GM19463 (cell line): ENCODE measurements around the gene CRHR2.

ENCODE experiments used
- ATAC-seq: cut with Tn5 transposase; IDR thresholded peaks from one replicate; pipeline ENCODE4 v1.9.1; 2021; ENCODE audit warnings: mild to moderate bottlenecking, moderate library complexity; ENCODE audit not compliant: unreplicated experiment

The CRHR2 gene

DNA sequence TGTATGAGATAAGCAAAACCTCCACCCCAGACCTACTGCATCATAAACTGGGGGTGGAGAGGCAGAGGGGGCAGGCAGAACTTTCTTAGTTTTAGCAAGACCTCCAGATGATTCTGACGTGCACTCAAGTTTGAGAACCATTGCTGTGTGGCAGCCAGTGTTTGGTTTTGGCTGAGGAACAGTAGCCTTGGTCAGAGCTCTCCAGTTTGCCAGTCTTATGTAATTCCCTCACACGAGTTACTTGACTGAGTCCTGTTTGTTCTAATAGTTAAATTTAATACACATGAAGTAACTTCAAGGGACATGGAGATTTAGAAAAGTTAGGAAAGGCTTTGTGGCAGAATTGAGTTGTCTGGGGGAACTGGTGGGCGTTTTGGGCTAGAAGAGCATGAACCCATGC lies 49.0 kb downstream of the CRHR2 start:
- no peak for ATAC-seq

DNA sequence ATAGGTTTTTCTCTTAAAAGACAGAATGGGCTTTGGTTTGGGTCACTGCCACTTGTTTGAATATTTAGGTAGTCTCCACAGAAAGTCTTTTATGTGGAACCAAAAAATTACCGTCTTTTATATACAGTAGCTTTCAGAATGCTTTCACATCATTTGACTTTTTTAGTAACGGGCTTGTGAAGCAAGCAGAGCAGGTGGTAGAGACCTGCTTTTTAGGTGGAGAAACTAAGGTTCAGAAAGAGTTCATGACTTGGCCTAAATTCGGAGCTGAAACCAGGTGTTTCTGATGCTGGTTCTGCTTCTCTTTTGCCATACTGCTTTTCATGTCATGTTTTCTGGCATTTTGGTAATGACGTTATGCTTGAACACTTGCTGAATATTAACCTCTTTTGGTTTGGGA lies 51.3 kb downstream of the CRHR2 start:
- peak; percentile 69 for ATAC-seq

DNA sequence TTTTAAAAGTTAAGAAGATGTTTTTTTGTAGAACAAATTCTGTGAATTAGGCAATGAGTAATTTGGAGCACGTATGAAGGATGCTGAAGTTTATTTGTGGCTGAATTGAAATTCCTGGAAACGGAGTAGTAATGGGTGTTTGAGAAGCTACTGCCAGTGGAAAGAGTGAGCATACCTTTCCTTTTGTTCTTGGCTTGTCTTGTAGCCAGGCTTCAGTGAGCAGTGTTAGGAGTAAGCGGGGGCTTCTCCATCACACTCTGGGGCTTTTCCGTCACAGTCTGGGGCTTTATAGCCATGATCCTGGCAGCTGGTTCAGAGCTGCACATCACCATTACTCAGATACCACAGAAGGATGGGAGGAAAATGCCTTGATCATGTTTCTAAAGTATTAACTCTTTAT lies 55.2 kb downstream of the CRHR2 start:
- no peak for ATAC-seq

DNA sequence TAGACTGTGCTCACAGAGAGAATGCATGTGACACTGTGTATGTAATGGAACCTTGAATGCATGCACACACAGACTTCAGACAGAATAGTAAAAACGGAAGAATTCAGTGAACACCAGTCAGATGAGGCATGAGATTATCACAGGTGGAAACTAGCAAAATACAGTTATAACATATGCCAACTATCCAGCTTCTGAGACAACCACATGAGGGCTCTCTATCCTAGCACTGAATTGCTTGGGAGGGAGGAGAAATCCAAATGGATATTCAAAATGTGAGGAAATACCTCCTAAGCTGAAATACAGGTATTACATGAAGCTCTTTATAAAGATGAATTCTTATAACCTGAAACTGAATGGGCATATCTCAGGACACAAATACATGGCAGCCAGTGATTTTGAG lies 57.0 kb downstream of the CRHR2 start:
- ATAC-seq: no peak

DNA sequence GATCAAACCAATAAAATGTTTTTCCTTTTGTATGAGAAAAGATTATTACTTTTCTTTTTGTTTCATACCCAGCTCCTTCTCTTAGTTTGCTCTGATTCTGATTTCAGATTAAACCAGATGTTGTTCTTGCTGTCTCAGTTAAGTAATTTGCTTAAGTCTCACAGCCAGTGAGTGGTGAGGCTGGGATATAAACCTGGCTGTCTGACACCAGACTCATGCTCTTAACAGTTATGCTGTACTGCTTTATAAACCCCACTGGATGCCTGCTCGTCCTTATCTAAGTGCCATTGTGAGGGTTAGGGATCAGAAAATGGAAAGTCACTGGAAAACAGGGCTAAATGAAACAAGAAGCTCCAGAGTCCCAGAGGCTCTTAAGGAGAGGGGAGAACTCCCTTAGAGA lies 63.3 kb downstream of the CRHR2 start:
- ATAC-seq: no peak

DNA sequence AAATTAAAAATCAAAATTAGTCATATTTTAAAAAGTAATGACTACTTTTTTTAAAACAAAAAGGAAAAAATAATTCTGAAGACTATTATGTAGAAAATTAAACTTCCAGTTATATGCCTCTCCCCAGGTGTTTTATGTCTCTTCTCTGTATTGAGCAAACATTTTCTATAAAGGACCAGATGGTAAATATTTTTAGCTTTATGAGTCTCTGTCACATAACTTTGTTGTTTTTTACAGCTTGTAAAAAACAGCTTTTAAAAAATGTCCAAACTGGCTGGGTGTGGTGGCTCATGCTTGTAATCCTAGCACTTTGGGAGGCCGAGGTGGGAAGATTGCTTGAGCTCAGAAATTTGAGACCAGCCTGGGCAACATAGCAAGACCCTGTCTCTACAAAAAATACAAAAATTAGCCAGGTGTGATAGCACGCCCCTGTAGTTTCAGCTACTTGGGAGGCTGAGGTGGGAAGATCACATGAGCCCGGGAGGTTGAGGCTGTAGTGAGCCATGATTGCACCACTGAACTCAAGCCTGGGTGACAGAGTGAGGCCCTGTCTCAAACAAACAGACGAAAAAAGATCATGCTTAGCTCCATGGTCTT lies 64.1 kb downstream of the CRHR2 start:
- no peak for ATAC-seq

DNA sequence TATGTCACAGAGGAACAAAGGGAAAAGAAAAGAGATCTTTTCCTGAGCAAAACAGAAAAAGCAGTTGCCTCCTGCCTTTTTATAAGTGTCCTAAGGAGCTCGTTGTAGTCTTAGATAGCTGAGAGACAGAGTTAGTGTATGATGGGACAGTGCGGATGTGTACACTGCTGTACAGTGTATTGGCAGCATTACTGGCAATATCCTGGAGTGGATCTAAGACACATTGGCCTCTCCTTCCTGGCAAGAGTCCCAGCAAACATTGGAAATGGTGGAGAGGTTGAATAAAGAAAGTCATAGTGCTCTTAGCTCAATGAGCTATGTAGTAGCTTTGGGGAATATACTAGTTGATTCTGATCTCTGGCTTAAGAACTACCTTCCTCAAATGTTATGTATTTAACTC lies 64.9 kb downstream of the CRHR2 start:
- no peak for ATAC-seq

DNA sequence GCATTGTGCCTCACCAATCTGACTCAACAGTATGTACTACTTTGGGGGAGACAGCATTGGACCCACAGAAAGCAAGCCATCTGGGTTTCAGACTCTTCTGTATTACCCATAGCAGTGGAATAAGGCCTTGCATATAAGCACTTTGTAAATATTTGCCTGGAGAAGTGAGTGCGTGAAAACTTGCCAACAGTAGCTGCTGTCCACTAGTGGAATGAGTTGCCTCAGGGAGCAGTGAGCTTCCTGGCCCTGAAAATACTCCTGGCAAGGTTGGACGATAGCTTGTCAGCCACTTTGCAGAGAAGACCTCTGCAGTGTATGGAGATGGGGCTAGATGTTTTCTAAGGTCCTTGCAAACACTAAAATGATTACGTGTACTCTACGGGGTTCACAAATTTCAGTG lies 65.9 kb downstream of the CRHR2 start:
- no peak for ATAC-seq

DNA sequence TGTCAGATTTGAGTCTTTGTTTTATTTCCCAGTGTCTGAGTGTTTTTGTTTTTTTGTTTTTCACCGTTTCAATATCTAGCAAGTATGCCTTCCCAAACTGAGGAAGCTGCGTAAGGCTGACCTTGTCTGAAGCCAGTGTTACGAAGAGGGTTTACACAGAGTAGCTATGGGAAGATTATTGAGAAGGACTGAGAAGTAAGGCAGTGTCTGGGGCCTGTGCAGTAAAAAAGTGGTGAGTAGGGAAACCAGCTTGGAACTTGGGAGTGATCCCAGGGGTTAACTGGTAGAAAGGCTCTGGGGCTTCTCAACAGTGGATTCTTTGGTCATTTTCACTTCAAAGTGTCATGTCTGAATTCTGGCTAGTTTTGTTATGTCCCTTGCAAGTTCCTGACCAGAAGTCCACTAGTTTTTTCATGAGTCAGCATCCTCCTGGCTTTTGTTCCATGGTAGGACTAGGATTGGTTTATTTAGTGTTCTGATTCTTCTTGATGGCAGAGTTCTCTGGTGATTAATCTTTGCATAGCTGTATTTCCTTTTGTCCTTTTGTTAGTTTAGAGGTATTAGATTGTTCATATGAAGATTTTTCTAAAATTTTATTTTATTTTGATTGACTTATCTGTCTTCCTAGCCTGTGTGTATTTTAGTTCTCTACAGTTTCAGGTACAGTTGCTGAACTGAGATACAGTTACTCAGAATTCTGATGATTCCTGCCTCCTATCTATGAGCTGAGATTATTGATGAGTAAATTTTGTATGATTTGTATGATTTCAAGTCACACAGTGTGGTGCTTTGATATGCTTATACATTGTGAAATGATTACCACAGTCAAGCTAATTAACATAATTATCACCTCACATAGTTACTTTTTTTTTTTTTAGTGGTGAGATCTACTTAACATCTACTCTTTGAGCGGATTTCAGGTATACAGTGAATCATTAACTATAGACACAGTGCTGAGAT lies 68.6 kb downstream of the CRHR2 start:
- ATAC-seq: no peak

DNA sequence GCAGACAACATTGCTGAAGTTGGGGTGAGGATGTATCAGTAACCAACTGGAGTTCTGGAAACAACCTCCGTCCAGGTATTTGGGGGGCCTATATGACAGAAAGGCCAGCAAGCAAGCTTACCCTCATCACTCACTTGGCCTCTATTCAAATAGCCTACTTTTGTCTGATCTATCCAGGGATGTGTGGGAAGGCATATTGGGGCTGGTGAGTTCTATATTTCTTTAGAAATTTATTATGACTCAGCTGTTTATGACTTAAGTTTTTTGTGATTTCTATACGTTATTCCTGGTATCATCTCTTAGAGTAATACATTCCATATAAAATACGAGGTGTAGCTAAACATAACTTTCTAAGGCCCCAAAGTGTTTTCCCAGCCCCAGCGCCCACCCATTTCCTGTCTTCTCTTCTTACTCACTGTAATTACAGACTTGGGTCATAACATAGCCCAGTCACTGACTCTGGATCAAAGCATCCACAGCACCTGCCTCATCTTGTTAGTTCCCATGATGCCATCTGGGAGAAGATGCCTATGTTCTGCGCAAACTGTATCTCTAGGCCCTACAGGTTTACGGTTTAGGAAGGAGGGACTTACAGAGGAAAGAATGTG lies 69.5 kb downstream of the CRHR2 start:
- ATAC-seq: no peak

DNA sequence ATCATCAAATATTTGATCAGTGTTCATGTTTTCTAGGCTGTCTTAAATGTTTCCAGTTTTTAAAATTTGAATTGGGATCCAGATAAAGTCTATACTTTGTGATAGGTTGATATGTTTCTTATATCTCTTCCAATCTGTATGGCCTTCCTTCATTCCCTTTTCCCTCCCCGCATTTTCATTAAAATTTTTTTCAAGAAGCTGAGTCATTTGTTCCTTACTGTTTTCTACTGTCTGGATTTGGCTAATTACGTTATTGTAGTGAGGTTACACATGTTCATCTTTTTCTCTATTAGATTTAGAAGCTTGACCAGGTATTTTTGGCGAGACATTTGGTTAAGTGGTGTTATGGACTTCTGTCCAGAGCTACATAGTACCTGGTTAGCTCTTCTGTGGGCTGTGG lies 76.4 kb downstream of the CRHR2 start:
- ATAC-seq: no peak

DNA sequence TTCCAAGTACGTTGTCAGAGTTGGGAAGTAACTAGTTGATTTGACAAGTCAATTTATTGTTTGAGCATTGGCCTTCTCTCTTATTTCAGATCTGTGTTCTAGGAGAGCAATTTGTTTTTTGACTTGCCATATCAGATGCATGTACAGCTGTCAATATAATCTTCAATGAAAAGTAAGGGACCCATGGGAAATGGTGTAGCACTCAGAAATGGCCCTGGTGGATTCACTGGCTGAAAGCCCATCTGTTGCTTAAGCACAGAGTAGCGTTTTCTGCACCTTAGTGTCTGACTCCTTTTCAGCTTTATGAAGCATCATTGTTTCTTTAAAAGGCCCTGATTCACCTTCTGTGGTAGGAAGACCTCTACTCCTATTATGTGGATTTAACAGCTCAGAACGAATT lies 77.4 kb downstream of the CRHR2 start:
- no peak for ATAC-seq
